Neural progenitor cell (in vitro differentiated cells): ENCODE results near the gene INA. TPM values are rescaled to one million over a fixed set of nuclear protein-coding genes. Genes with fewer than 3 reads are reported as not detected.

ENCODE experiments used
- DNase-seq: peaks from one replicate; pipeline ENCODE4 v3.0.0-alpha.2; 2016; ENCODE audit warnings: low spot score
- H2AFZ ChIP-seq: fragments of 200-600 bp; sonication (generic); replicated peaks from 2 replicates; pipeline ENCODE4 v1.6.1; 2016; ENCODE audit warnings: antibody characterized with exemption
- H3F3A ChIP-seq: fragments of 200-600 bp; sonication (generic); 2 replicates; pipeline ENCODE4 v1.6.1; 2016; ENCODE audit warnings: antibody characterized with exemption, low read depth
- H3K27ac ChIP-seq: fragments of 200-600 bp; sonication (generic); 2 replicates; pipeline ENCODE4 v1.5.1; 2016; ENCODE audit warnings: mild to moderate bottlenecking
- H3K27me3 ChIP-seq: fragments of 200-600 bp; sonication (generic); 2 replicates; pipeline ENCODE4 v1.6.1; 2016; ENCODE audit warnings: mild to moderate bottlenecking, moderate library complexity
- H3K36me3 ChIP-seq: fragments of 200-600 bp; sonication (generic); 2 replicates; pipeline ENCODE4 v1.5.1; 2016
- H3K4me1 ChIP-seq: fragments of 200-600 bp; sonication (generic); 2 replicates; pipeline ENCODE4 v1.6.1; 2016; ENCODE audit warnings: mixed run types
- H3K4me2 ChIP-seq: fragments of 200-600 bp; sonication (generic); 2 replicates; pipeline ENCODE4 v1.6.1; 2016
- H3K4me3 ChIP-seq: fragments of 200-600 bp; sonication (generic); 2 replicates; pipeline ENCODE4 v1.5.1; 2016
- H3K79me2 ChIP-seq: fragments of 200-600 bp; sonication (generic); 2 replicates; pipeline ENCODE4 v1.6.1; 2016; ENCODE audit warnings: low read depth
- H3K9ac ChIP-seq: fragments of 200-600 bp; sonication (generic); 2 replicates; pipeline ENCODE4 v1.6.1; 2016
- H3K9me3 ChIP-seq: fragments of 200-600 bp; sonication (generic); 2 replicates; pipeline ENCODE4 v1.5.1; 2016; ENCODE audit warnings: low read depth
- H4K20me1 ChIP-seq: fragments of 200-600 bp; sonication (generic); 2 replicates; pipeline ENCODE4 v1.6.1; 2016; ENCODE audit warnings: low read depth
- H3K27ac Mint-ChIP-seq: 3 replicates; pipeline ENCODE4 v1.8.0; 2021; ENCODE audit warnings: mixed read lengths
- H3K27me3 Mint-ChIP-seq: 2 replicates; pipeline ENCODE4 v1.8.0; 2022; ENCODE audit warnings: low read depth, mild to moderate bottlenecking, inconsistent platforms, moderate library complexity, mixed read lengths; ENCODE audit not compliant: insufficient read depth
- H3K36me3 Mint-ChIP-seq: 3 replicates; pipeline ENCODE4 v1.8.0; 2021; ENCODE audit warnings: mixed read lengths
- H3K4me1 Mint-ChIP-seq: 3 replicates; pipeline ENCODE4 v1.8.0; 2021; ENCODE audit warnings: mixed read lengths
- H3K4me3 Mint-ChIP-seq: 3 replicates; pipeline ENCODE4 v1.8.0; 2021; ENCODE audit warnings: mild to moderate bottlenecking, moderate library complexity, mixed read lengths
- H3K9me3 Mint-ChIP-seq: 3 replicates; pipeline ENCODE4 v1.8.0; 2020; ENCODE audit warnings: mixed read lengths
- EZH2 ChIP-seq: fragments of 200-600 bp; sonication (generic); IDR thresholded peaks from 2 replicates; pipeline ENCODE4 v1.6.1; 2017; ENCODE audit warnings: antibody characterized with exemption, mild to moderate bottlenecking, moderate library complexity
- EZH2phosphoT487 ChIP-seq: fragments of 200-600 bp; sonication (generic); IDR thresholded peaks from 2 replicates; pipeline ENCODE4 v1.6.1; 2017; ENCODE audit warnings: antibody characterized with exemption
- total RNA-seq: library from RNA; depleted of rRNA; stranded (reverse); fragments of >200 nt; gene quantifications from 2 replicates; pipeline ENCODE4 v1.2.3, GENCODE V29; 2015; ENCODE audit warnings: low replicate concordance
- TF ChIP-seq, protein P1 (sequence below): fragments of 200-600 bp; sonication (generic); IDR thresholded peaks from 2 replicates; pipeline ENCODE4 v1.5.1; 2017; ENCODE audit warnings: antibody characterized with exemption, mild to moderate bottlenecking

The INA gene
- total RNA-seq, 1 donor from 2014 or later, result 9.7 TPM

- Histone ChIP-seq H4K20me1 (peaks cover 38% of the 10 kb centered on the region), H3K27me3 (peaks cover 48% of the 10 kb centered on the region), H3K9me3 (no peaks in the 10 kb centered on the region), H3K4me2 (peak overlapping the region; percentile 81), H3K79me2 (no peaks in the 10 kb centered on the region), H3K9ac (no peak overlapping the region), H2AFZ (peak overlapping the region; percentile 89), H3K4me3 (peak overlapping the region; percentile 38), H3K27ac (no peak overlapping the region), H3F3A (peaks cover 37% of the 10 kb centered on the region), H3K36me3 (no peaks in the 10 kb centered on the region), H3K4me1 (peaks cover 29% of the 10 kb centered on the region)
- no peaks in the 10 kb centered on the region for H3K36me3 Mint-ChIP-seq
- no peak overlapping the region for H3K27ac Mint-ChIP-seq
- peaks cover 25% of the 10 kb centered on the region for H3K27me3 Mint-ChIP-seq
- peak overlapping the region; percentile 74 for H3K4me3 Mint-ChIP-seq
- TF ChIP-seq EZH2 (peak; percentile 43), EZH2phosphoT487 (no peak)
- TF ChIP-seq, protein P1, sequence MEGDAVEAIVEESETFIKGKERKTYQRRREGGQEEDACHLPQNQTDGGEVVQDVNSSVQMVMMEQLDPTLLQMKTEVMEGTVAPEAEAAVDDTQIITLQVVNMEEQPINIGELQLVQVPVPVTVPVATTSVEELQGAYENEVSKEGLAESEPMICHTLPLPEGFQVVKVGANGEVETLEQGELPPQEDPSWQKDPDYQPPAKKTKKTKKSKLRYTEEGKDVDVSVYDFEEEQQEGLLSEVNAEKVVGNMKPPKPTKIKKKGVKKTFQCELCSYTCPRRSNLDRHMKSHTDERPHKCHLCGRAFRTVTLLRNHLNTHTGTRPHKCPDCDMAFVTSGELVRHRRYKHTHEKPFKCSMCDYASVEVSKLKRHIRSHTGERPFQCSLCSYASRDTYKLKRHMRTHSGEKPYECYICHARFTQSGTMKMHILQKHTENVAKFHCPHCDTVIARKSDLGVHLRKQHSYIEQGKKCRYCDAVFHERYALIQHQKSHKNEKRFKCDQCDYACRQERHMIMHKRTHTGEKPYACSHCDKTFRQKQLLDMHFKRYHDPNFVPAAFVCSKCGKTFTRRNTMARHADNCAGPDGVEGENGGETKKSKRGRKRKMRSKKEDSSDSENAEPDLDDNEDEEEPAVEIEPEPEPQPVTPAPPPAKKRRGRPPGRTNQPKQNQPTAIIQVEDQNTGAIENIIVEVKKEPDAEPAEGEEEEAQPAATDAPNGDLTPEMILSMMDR, result no peak
- peaks cover 19% of the 10 kb centered on the region for H3K4me1 Mint-ChIP-seq
- DNase-seq, result peak; percentile 95
- no peaks in the 10 kb centered on the region for H3K9me3 Mint-ChIP-seq
Measured at GRCh38 chr10:103281753-103282152, 4.8 kb downstream of the INA start.

GRCh38 chr10:103282961-103283360 is 6.0 kb downstream of the INA start:
- Mint-ChIP-seq H3K4me1 (peaks cover 19% of the 10 kb centered on the region), H3K9me3 (no peaks in the 10 kb centered on the region), H3K4me3 (no peak overlapping the region), H3K27me3 (peaks cover 18% of the 10 kb centered on the region), H3K36me3 (no peaks in the 10 kb centered on the region), H3K27ac (no peak overlapping the region)
- no peak for DNase-seq
- Histone ChIP-seq H3K27me3 (peaks cover 36% of the 10 kb centered on the region), H3K79me2 (no peaks in the 10 kb centered on the region), H3K36me3 (no peaks in the 10 kb centered on the region), H3K9me3 (no peaks in the 10 kb centered on the region), H3K4me1 (peaks cover 25% of the 10 kb centered on the region), H3K4me3 (no peak overlapping the region), H3F3A (peaks cover 29% of the 10 kb centered on the region), H4K20me1 (peaks cover 34% of the 10 kb centered on the region), H2AFZ (no peak overlapping the region), H3K9ac (no peak overlapping the region), H3K4me2 (no peak overlapping the region), H3K27ac (no peak overlapping the region)
- TF ChIP-seq, protein P1, result no peak
- TF ChIP-seq EZH2phosphoT487 (no peak), EZH2 (no peak)

- Mint-ChIP-seq H3K4me1 (peaks cover 12% of the 10 kb centered on the region), H3K27me3 (peaks cover 7% of the 10 kb centered on the region), H3K4me3 (no peak overlapping the region), H3K36me3 (no peaks in the 10 kb centered on the region), H3K27ac (no peak overlapping the region), H3K9me3 (no peaks in the 10 kb centered on the region)
- Histone ChIP-seq H3K79me2 (no peaks in the 10 kb centered on the region), H3K27me3 (peaks cover 24% of the 10 kb centered on the region), H3K36me3 (no peaks in the 10 kb centered on the region), H3K9ac (no peak overlapping the region), H3K4me3 (no peak overlapping the region), H3K27ac (no peak overlapping the region), H3K4me1 (peaks cover 23% of the 10 kb centered on the region), H4K20me1 (peaks cover 22% of the 10 kb centered on the region), H3K9me3 (no peaks in the 10 kb centered on the region), H2AFZ (no peak overlapping the region), H3K4me2 (no peak overlapping the region), H3F3A (peaks cover 22% of the 10 kb centered on the region)
- DNase-seq, result no peak
- TF ChIP-seq EZH2phosphoT487 (no peak), EZH2 (no peak)
- TF ChIP-seq, protein P1, result no peak
Measured at GRCh38 chr10:103284170-103284569, 7.2 kb downstream of the INA start.
